T-helper 2 cell treated with Interferon-gamma antibody and Interleukin-4, amounts not matched to agents 5 μg/mL and 100 μg/mL, for 36 hours (primary cell): ENCODE results near the gene MARCKSL1.
A peak's percentile ranks its signal among the peaks of the same experiment; 100 is the strongest.

Source experiments
- DNase-seq: peaks from one replicate; pipeline ENCODE4 v3.0.0; 2021; ENCODE audit warnings: low spot score
- H3K27ac Mint-ChIP-seq: one replicate; pipeline ENCODE4 v1.8.0; 2021; ENCODE audit warnings: mild to moderate bottlenecking, mixed read lengths
- H3K27me3 Mint-ChIP-seq: one replicate; pipeline ENCODE4 v1.8.0; 2021; ENCODE audit warnings: low read depth, mixed read lengths
- H3K36me3 Mint-ChIP-seq: one replicate; pipeline ENCODE4 v1.8.0; 2021; ENCODE audit warnings: low read depth, mixed read lengths
- H3K4me1 Mint-ChIP-seq: one replicate; pipeline ENCODE4 v1.8.0; 2021; ENCODE audit warnings: low read depth, mixed read lengths
- H3K4me3 Mint-ChIP-seq: one replicate; pipeline ENCODE4 v1.8.0; 2022; ENCODE audit warnings: mild to moderate bottlenecking, moderate library complexity, mixed read lengths
- H3K9me3 Mint-ChIP-seq: one replicate; pipeline ENCODE4 v1.8.0; 2021; ENCODE audit warnings: mixed read lengths

Gene MARCKSL1, protein sequence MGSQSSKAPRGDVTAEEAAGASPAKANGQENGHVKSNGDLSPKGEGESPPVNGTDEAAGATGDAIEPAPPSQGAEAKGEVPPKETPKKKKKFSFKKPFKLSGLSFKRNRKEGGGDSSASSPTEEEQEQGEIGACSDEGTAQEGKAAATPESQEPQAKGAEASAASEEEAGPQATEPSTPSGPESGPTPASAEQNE

DNA sequence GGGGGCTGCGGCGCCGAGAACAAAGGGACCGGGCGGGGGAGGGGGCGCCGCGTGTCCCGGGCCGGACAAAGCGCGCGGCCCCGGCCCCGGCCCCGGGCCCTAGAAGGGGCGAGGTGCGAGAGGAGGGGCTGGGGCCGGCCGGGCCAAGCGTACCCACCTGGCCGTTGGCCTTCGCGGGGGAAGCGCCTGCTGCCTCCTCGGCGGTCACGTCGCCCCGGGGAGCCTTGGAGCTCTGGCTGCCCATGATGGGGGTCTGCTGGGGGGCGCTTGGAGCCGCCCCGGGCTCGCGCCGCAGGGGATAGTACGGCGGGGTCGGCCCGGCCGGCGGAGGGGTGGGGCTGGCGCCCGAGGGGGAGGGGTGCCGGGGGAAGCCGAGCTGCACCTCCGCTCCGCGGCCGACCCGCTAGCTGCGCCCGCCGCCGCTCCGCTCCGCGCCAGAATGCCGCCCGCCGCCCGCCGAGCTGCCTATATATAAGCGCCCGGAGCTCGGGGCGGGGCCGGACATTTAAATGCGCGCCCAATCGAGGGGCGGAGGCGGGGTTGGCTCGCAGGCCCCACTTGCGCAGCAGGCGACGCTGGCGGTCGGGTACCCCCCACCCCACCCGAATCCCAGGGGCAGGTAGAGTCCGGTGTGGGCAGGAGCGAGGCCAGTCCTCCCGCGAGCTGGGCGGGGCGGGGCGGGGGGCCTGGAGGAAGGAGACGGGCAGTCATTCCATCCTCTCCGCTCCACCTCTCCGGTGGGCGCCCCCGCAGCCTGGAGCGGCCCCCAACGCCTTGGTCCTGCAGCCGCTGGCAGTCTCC is at the start of gene MARCKSL1:
Gene MARCKSL1, minus strand, starts transcription at position 444 of the 801 bp plus-strand sequence. Its CDS starts 200 bp downstream, at position 244.
- H3K27me3 Mint-ChIP-seq: no peaks in the 10 kb centered on the region
- no peaks in the 10 kb centered on the region for H3K9me3 Mint-ChIP-seq
- peaks cover 29% of the 10 kb centered on the region for H3K36me3 Mint-ChIP-seq
- peaks cover 33% of the 10 kb centered on the region for H3K4me1 Mint-ChIP-seq
- H3K4me3 Mint-ChIP-seq: peak within 1 kb of the TSS; percentile 87
- H3K27ac Mint-ChIP-seq: peak within 1 kb of the TSS; percentile 63
- peak; percentile 80 for DNase-seq

DNA sequence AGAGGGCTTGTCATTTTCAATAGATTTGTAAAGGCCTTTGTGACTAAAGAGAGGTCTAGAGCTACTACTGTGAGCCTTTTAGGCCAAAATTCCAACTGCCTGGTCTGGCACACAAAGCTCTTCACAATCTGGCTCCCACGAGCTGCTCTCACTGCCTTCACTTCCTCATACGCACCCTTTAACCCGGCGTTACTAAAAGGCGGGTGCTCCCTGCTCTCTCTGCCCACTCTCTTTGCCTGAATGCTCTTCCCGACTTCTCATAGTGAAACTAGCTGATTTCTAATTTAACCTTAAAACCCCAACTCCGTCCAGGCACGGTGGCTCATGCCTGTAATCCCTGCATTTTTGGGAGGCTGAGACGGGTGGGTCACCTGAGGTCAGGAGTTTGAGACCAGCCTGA is 44.0 kb upstream of the MARCKSL1 start:
- Mint-ChIP-seq H3K4me1 (no peaks in the 10 kb centered on the region), H3K27me3 (no peaks in the 10 kb centered on the region), H3K4me3 (no peak overlapping the region), H3K27ac (no peak overlapping the region), H3K9me3 (no peaks in the 10 kb centered on the region), H3K36me3 (peaks cover 34% of the 10 kb centered on the region)
- DNase-seq: no peak

DNA sequence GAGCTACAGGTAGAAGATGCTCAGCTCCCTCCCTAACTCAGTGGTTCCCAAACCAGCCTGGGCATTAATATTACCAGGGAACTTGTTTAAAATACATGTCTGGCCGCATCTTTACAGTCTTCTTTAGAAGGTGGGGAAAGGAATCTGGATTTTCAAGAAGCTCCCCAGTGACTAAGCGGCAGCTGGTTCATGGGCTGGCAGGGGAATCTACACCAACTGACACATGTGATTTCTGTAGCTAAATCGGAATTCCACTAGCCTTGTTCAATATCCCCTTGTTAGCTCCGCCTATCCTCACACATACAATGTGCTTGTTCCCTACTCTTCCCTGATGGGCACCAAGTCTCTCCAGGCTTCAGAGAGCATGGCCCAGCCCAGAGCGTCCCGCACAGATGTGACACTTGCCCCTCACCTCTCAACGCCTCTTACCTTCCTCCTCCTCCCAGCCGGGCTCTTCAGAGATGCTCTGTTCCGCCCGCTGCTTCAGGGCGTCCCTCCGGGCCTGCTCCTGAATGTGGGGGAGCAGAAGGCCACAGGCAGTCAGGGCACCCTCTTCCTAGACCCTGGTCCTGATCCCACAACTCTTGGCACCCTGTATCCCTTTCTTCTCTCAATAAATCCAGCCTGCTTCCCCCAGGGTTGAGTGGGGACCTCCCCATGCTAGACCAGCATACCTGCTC is 41.6 kb upstream of the MARCKSL1 start:
- Mint-ChIP-seq H3K4me1 (peaks cover 3% of the 10 kb centered on the region), H3K9me3 (no peaks in the 10 kb centered on the region), H3K36me3 (peaks cover 31% of the 10 kb centered on the region), H3K27ac (no peak overlapping the region), H3K4me3 (no peak overlapping the region), H3K27me3 (no peaks in the 10 kb centered on the region)
- no peak for DNase-seq

DNA sequence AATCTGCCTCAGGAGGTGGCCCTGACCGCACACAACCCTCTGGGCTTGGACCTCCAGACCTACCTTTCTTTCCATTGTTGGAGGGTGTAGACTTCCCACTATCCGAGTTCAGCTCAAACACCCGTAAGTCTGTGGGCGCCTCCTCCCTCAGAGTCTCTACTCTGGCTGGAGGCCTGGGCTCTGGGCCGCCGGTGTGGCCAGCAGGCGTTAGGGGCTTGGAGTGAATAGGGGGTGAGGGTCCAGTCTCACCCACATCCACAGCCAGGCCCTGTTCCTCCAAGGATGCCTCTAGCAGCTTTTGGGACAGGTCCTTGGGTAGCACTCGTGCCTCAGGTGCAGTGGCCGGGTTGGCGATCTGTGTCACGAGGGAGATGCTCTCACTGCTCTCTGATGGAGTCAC is 40.2 kb upstream of the MARCKSL1 start:
- peaks cover 38% of the 10 kb centered on the region for H3K36me3 Mint-ChIP-seq
- no peak overlapping the region for H3K4me3 Mint-ChIP-seq
- H3K9me3 Mint-ChIP-seq: no peaks in the 10 kb centered on the region
- no peaks in the 10 kb centered on the region for H3K27me3 Mint-ChIP-seq
- H3K4me1 Mint-ChIP-seq: peaks cover 15% of the 10 kb centered on the region
- H3K27ac Mint-ChIP-seq: no peak overlapping the region
- no peak for DNase-seq

DNA sequence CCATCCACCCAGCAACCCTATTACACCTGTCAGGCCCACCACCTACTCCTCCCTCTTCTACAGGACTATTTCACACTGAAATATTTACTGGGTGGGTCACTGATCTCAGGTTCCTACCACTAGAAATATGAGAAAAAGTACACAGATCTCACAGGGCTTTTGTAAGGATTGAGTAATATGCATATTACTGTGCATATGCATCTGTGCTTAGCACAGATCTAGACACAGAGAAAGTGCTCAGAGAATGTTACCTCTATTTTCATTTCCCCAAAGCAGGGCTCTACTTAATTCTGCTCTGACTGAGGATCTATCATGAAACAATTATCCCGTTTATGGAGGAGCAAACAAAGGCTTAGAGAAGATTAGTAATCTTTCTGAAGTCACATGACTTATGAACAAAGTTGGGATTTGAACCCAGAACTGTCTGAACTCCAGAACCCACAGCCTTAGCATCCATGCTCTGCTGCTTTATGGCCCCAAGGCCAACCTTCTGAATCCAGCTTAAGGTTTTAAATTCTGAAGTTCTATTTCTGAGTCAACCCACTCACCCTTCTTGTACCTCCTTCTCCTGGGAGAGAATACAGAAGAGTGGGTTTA is 38.1 kb upstream of the MARCKSL1 start:
- peaks cover 34% of the 10 kb centered on the region for H3K36me3 Mint-ChIP-seq
- H3K27me3 Mint-ChIP-seq: no peaks in the 10 kb centered on the region
- peak overlapping the region; percentile 12 for H3K27ac Mint-ChIP-seq

DNA sequence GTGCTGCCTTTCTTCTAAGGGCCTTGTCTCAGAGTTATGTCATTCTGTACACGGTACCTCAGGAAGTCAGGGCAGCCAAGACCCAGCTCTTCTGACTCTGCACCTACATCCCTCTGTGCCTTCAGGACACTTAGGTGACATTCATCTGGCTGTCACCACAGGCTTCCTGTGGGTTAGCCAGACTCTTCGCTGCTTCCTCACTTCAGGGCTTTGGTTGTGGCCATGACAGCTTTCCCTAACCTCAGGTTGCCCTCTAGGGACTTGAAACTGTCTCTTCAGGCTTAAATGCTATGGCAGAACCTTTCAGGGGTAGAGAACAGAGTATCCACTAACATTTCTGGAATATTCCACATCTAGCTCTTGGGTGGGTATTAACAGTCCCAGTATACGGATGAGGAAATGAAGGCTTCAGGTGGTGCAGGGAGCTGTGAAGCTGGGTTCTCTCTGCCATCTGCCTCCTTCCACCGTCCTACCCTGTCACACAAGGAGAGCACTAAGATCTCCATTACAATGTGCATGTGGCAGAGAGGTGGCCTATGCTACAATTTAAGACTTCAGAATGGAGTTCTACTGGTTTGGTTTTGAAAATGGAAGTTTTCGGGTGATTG is 36.2 kb upstream of the MARCKSL1 start:
- Mint-ChIP-seq H3K9me3 (no peaks in the 10 kb centered on the region), H3K27me3 (no peaks in the 10 kb centered on the region), H3K27ac (peak overlapping the region; percentile 56), H3K36me3 (peaks cover 29% of the 10 kb centered on the region), H3K4me1 (peaks cover 15% of the 10 kb centered on the region), H3K4me3 (no peak overlapping the region)
- peak; percentile 51 for DNase-seq

More for the DNA sequence above, 38.1 kb upstream of the MARCKSL1 start:
- DNase-seq: no peak
- Mint-ChIP-seq H3K9me3 (no peaks in the 10 kb centered on the region), H3K4me1 (peaks cover 15% of the 10 kb centered on the region), H3K4me3 (no peak overlapping the region)

DNA sequence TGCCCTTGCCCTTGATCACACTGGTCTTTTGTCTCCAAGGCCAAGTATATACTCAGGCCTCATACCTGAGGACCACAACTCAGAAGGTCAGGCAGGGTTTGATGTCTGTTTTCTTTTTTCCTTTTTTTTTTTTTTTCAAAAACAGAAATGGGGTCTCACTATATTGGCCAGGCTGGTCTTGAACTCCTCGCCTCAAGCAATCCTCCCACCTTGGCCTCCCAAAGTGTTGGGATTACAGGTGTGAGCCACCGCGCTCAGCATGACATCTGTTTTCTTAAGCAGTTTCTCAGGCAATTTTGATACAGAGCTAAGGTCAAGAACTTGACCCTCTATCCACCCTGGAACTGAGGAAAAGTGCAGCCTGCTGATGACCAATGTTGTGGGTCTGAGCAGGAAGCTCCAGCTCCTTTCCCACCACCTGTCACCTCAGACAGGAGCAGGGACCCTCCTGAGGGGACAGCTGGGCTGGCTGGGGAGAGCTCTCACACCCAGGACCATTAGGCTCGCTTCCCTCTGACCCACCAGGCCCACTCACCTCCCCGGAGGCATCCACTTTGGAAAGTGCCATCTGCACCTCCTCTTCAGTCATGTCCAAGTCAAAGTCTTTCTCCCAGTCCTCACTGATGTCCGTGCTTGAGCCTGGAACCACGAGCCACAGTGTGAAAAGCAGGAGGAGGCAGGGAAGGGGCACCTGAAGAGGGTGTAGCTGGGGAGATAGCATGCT is 32.0 kb upstream of the MARCKSL1 start:
- no peak overlapping the region for H3K27ac Mint-ChIP-seq
- peaks cover 15% of the 10 kb centered on the region for H3K4me1 Mint-ChIP-seq
- H3K9me3 Mint-ChIP-seq: no peaks in the 10 kb centered on the region
- peaks cover 35% of the 10 kb centered on the region for H3K36me3 Mint-ChIP-seq
- no peak for DNase-seq
- H3K27me3 Mint-ChIP-seq: no peaks in the 10 kb centered on the region
- H3K4me3 Mint-ChIP-seq: no peak overlapping the region

DNA sequence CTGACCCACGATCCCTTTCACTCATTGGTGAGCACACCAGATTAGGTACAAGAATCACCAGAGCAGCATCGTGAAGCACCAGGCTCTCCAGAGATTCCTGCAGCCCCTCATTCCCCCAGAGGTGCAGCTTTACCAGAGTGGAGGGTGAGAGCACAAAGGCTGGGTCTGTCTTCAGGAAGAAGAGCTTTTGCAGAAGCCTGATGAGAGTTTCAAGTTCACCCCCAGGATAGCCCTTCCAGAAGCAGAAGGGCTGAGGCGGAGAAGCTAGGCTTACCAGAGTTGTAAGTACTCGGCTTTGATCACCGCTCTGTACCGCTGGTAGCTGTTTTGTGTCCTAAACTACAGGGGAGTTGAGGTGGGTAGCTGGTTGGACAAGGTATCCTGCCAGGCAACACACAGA is 29.4 kb upstream of the MARCKSL1 start:
- Mint-ChIP-seq H3K36me3 (peaks cover 32% of the 10 kb centered on the region), H3K4me1 (peaks cover 6% of the 10 kb centered on the region), H3K9me3 (no peaks in the 10 kb centered on the region), H3K4me3 (no peak overlapping the region), H3K27ac (no peak overlapping the region), H3K27me3 (peaks cover 8% of the 10 kb centered on the region)
- DNase-seq: no peak

DNA sequence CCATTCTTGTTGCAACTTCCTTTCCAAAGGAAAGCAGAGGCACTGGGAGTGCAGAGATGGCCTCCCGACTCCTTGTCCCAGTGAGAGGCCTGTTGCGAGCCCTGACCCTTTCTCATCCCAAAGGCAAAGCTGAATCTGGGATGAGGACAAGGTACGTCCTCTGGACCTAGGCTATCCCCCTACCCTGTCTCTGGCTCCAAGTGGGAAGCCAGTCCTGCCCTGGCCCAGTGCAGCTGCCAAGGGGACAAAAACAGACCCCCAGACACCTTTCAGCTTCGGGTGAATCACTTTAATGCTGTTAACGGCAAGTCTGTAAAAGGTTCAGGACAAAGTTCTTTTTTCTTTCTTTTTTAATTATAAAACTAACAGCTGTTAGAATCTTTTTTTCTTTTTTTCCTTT is 28.8 kb upstream of the MARCKSL1 start:
- Mint-ChIP-seq H3K27ac (no peak overlapping the region), H3K36me3 (peaks cover 32% of the 10 kb centered on the region), H3K27me3 (peaks cover 9% of the 10 kb centered on the region), H3K9me3 (no peaks in the 10 kb centered on the region), H3K4me1 (peaks cover 10% of the 10 kb centered on the region), H3K4me3 (no peak overlapping the region)
- no peak for DNase-seq

DNA sequence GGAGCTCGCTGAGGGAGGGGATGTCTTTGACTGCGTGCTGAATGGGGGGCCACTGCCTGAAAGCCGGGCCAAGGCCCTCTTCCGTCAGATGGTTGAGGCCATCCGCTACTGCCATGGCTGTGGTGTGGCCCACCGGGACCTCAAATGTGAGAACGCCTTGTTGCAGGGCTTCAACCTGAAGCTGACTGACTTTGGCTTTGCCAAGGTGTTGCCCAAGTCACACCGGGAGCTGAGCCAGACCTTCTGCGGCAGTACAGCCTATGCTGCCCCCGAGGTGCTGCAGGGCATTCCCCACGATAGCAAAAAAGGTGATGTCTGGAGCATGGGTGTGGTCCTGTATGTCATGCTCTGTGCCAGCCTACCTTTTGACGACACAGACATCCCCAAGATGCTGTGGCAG is 27.7 kb upstream of the MARCKSL1 start:
- Mint-ChIP-seq H3K27me3 (peaks cover 9% of the 10 kb centered on the region), H3K36me3 (peaks cover 28% of the 10 kb centered on the region), H3K4me1 (peaks cover 16% of the 10 kb centered on the region), H3K9me3 (no peaks in the 10 kb centered on the region), H3K4me3 (no peak overlapping the region), H3K27ac (no peak overlapping the region)
- no peak for DNase-seq

DNA sequence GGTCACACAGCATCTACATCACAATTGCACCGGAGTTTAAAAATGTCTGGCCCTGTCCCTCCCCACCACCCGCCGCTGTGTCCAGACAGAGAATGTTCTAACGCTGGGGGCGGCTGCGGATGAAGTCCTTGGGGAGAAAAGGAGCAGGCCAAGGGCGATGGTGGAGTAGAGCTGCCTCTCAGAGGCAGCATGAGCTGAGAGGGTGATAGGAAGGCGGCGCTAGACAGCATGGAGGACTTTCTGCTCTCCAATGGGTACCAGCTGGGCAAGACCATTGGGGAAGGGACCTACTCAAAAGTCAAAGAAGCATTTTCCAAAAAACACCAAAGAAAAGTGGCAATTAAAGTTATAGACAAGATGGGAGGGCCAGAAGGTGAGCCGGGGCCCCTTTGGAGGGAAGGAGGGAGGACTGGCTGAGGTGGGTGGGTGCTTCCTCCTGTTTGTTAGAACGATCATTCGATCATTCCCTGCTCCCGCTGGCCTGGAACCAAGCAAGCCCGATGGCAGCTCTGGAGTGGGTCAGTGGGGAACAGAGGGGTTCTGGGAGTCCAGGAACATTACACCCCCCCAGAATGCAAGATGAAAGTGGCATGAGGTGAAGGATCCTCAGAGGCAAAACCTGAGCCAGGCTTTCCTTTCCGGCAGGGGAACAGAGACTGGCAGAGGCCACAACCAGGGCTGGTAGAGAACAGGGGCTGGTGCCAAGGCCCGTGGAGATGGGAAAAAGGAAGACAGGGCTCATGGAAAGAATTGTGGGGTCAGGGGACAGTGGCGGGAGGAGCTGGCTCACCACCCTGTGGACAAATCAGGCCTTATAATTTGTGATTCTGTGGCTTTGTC is 26.7 kb upstream of the MARCKSL1 start, which contains the start of the genes FAM229A and TSSK3:
Gene FAM229A, minus strand, starts transcription at position 12 of the 840 bp plus-strand sequence. CDS start 394 bp downstream, outside the sequence.
Gene TSSK3, plus strand, starts transcription at position 66 of the 840 bp plus-strand sequence. Its CDS starts 163 bp downstream, at position 229.
- H3K27ac Mint-ChIP-seq: no peak within 1 kb of the TSS
- peaks cover 16% of the 10 kb centered on the region for H3K4me1 Mint-ChIP-seq
- H3K4me3 Mint-ChIP-seq: peak within 1 kb of the TSS; percentile 1
- DNase-seq: no peak
- H3K36me3 Mint-ChIP-seq: peaks cover 23% of the 10 kb centered on the region
- H3K27me3 Mint-ChIP-seq: peaks cover 9% of the 10 kb centered on the region
- no peaks in the 10 kb centered on the region for H3K9me3 Mint-ChIP-seq

DNA sequence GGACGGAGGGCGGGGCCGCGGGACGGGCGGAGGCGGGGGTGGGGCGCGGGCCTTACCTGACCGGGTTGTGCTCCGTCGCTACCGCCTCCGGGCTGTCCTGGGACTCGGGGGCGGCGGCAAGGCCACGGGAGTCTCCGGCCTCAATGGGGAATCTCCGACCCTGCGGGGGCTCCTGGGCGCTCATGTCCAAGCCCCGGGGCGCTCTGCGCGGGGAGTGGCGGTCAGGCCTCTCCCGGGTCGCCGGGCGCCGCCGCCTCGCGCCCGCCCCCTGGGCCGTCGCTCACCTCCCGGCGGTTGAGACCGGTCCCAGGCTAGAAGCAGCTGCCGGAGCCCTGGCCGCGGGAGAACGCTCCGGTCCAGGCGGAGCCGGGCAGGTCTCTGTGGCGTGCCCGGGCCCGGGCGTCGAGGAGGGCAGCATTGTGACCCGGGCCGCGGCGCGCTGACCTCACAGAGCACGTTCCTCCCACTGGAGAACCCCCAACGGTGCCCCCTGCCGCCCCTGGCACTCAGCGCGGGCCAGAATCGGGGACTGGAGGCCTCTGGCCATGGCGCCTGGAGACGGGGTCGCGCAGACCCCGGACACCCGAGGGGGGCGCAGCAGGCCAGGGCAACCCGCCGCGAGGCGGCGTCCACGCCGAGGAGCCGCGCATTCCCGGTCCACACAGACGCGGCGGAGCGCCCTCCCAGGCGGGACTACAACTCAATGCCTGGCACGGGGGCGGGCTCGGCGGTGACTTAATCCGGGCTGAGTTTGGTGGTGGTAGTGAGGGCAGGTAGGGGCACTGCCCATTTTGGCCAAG is 25.8 kb upstream of the MARCKSL1 start:
- Mint-ChIP-seq H3K27ac (no peak overlapping the region), H3K27me3 (peaks cover 9% of the 10 kb centered on the region), H3K9me3 (no peaks in the 10 kb centered on the region), H3K4me3 (peak overlapping the region; percentile 1), H3K4me1 (peaks cover 16% of the 10 kb centered on the region), H3K36me3 (peaks cover 23% of the 10 kb centered on the region)
- DNase-seq: no peak
